PFSK-1 (cell line): ENCODE measurements around the gene SAMD9L. TPM values are rescaled to one million over a fixed set of nuclear protein-coding genes. Genes with fewer than 3 reads are reported as not detected.

Experiments
- FOXP2 ChIP-seq: optimal IDR thresholded peaks from 2 replicates; pipeline ENCODE3; 2011; ENCODE audit warnings: borderline replicate concordance, control low read depth, inconsistent platforms; ENCODE audit not compliant: insufficient read depth; ENCODE audit errors: extremely low read length, extremely low read depth
- POLR2AphosphoS5 ChIP-seq: IDR thresholded peaks from 2 replicates; pipeline ENCODE4 v1.6.1; 2012; ENCODE audit warnings: low read depth, mild to moderate bottlenecking, control low read depth, low read length, moderate library complexity
- REST ChIP-seq, 2 experiments: IDR thresholded peaks; 2 replicates each; pipeline versions ENCODE4 v1.6.1 to v1.8.0; 2011 to 2012; ENCODE audit warnings: low read depth in 2 of 2, low read length in 2 of 2, control low read depth in 1 of 2, inconsistent platforms in 1 of 2, mild to moderate bottlenecking in 1 of 2, moderate library complexity in 1 of 2; ENCODE audit not compliant: insufficient read depth in 1 of 2
- SIN3A ChIP-seq: IDR thresholded peaks from 2 replicates; pipeline ENCODE4 v1.6.1; 2012; ENCODE audit warnings: mild to moderate bottlenecking, low read length, moderate library complexity, borderline replicate concordance; ENCODE audit not compliant: insufficient read depth
- TAF1 ChIP-seq: IDR thresholded peaks from 2 replicates; pipeline ENCODE4 v1.6.1; 2012; ENCODE audit warnings: low read length, control low read depth, borderline replicate concordance; ENCODE audit not compliant: insufficient read depth
- polyA plus RNA-seq: library from polyadenylated mRNA; unstranded; fragments of >200 nt; gene quantifications from one replicate; pipeline ENCODE4 v1.2.1, GENCODE V29; 2012; ENCODE audit warnings: low read depth, missing spikeins; ENCODE audit not compliant: insufficient read length

The SAMD9L gene
- not detected for polyA plus RNA-seq

GRCh38 chr7:93148144-93148543 is at the start of gene SAMD9L:
Gene SAMD9L (minus strand): TSS chr7:93148385. CDS start chr7:93135971, 12,414 bp downstream.
- TF ChIP-seq FOXP2, result no peak
- TF ChIP-seq TAF1, result no peak
- no peak for TF ChIP-seq SIN3A
- no peak for TF ChIP-seq REST (IDR thresholded peaks at IDR 0.05; ENCODE audit: insufficient read depth in 1 of 2, low read depth in 2 of 2, low read length in 2 of 2)
- no peak for TF ChIP-seq POLR2AphosphoS5

- TF ChIP-seq FOXP2, result no peak
- TF ChIP-seq SIN3A, result no peak
- no peak for TF ChIP-seq TAF1
- no peak for TF ChIP-seq POLR2AphosphoS5
- no peak for TF ChIP-seq REST (IDR thresholded peaks at IDR 0.05; ENCODE audit: insufficient read depth in 1 of 2, low read depth in 2 of 2, low read length in 2 of 2)
Observed at GRCh38 chr7:93196336-93196735, 48.2 kb upstream of the SAMD9L start.

GRCh38 chr7:93194386-93194785 is 46.2 kb upstream of the SAMD9L start:
- no peak for TF ChIP-seq POLR2AphosphoS5
- TF ChIP-seq REST (IDR thresholded peaks at IDR 0.05; ENCODE audit: insufficient read depth in 1 of 2, low read depth in 2 of 2, low read length in 2 of 2), result no peak
- no peak for TF ChIP-seq SIN3A
- TF ChIP-seq FOXP2, result no peak
- no peak for TF ChIP-seq TAF1

- TF ChIP-seq REST (IDR thresholded peaks at IDR 0.05; ENCODE audit: insufficient read depth in 1 of 2, low read depth in 2 of 2, low read length in 2 of 2) (no peak), TAF1 (no peak), SIN3A (no peak), POLR2AphosphoS5 (no peak), FOXP2 (no peak)
Observed at GRCh38 chr7:93188870-93189634, 40.9 kb upstream of the SAMD9L start.
